HG02588 (cell line): ENCODE data around the gene ACSF3.

Source experiments
- ATAC-seq: cut with Tn5 transposase; IDR thresholded peaks from one replicate; pipeline ENCODE4 v1.9.1; 2021; ENCODE audit warnings: mild to moderate bottlenecking, moderate library complexity; ENCODE audit not compliant: unreplicated experiment

The ACSF3 gene

DNA sequence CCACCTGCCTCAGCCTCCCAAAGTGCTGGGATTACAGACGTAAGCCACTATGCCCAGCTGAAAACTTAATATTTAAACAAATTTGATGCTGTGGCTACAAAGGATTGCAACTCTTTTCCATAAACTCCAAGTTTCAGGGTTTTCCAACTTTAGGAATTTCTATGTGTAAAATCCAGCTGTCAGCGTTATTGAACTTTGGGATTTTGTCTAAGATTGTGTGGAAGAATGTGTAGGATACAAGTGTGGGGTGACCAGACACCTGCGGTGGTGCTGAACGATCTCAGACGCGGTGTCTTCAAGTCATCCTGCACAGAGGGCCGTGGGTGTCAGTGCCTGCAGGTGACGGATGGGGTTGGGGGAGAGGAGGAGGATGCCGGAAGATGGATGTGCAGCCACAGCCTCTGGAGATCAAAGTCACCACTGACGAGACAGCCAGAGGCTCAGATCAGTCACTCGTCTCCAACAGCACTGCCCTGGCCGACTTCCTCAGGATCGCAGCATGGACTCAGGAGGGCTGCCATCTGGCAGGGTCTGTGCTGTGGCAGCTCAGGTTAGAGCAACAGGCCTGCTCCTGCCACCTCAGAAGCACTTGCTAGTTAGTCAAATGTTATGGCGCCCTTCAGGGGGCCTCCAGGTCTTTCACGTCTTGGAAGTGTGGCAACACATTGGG lies 13.0 kb downstream of the ACSF3 start:
- no peak for ATAC-seq

DNA sequence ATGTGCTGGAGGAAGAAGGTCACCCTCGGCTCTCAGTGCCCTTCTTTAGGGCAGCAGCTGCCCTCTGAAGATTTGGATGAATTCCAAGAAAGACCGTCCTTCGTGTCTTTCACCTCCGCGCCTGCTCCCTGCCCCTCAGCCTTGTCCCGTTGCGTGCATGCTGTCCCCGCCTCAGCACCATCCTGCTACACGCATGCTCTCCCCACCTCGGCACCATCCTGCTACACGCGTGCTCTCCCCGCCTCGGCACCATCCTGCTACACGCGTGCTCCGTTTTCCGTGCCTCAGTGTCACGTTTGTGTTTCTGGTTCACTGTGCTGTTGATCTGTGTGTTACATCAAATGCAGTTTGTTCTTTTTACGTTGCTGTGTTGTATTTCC lies 13.5 kb downstream of the ACSF3 start:
- no peak for ATAC-seq

- no peak for ATAC-seq
Measured at GRCh38 chr16:89108416-89108815, 14.8 kb downstream of the ACSF3 start.

DNA sequence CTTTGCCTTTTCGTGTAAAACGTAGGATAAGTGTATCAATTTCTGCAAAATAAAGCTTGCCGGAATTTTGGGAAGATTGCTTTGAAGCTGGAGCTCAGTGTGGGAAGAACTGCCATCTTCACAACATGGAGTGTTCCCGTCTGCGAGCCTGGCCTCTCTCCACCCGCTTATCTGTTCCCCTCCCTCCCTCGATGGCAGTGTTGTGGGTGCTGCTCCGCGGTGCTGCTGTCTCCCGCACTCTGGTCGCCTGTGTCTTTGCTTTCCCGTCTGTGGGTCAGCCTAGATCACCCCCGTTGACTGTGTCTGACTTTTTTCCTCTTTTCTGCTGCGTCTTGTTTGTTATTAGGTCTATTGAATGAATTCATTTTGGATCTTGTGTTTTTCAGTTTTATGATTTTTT lies 17.0 kb downstream of the ACSF3 start:
- no peak for ATAC-seq

- no peak for ATAC-seq
Measured at GRCh38 chr16:89111263-89111662, 17.6 kb downstream of the ACSF3 start.

DNA sequence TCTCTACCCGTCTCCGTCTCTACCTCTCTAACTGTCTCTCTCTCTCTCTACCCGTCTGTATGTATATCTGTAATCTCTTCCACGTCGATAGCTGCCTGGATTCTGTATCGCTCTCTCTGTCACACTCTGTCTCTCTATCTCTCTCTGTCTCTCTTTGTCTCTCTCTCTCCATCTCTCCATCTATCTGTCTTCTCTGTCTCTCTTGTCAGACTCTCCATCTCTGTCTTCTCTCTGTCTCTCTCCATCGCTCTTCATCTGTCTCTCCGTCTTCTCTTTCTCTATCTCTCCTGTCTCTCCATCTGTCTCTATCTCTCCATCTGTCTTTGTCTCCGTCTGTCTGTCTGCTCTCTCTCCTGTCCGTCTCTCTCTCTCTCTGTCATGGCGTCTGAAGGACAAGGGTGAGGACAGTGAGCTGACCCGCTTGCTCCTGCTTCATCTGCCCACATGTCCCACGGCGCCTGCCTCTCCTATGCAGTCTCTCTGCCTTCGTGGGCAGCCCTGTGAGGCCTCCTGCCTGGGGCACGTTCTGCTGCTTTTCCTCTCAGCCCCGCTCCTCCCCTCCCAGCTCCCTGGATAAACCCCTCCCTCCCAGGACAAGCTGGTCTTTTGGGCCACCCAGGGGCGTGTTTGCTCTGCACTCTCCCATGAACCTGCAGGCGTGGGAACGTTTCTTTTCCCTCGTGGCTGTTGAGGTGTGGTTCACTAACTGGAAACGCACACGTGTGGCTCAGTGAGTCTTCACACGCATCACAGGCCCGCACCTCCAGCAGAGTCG lies 18.9 kb downstream of the ACSF3 start:
- no peak for ATAC-seq

DNA sequence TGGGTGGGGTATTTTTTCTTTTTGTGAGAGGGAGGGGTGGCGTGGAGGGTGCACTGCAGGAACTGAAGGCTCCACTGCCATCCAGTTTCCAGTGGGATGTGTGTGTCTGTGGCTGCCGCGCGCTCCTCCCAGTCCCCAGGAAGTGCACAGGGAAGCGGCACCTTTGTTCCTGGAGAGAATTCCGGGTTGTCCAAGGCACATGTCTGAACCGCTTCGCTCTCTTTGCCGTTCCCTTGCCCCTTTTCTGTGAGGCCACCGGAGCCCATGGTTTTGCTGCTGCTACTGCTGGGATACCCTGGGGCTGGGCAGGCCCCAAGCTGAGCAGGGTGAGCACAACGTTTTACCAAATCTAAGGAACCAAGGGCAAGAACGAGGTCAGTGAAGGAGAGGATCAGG lies 19.5 kb downstream of the ACSF3 start:
- no peak for ATAC-seq

- no peak for ATAC-seq
Measured at GRCh38 chr16:89113661-89114060, 20.0 kb downstream of the ACSF3 start.

- ATAC-seq, result no peak
Measured at GRCh38 chr16:89114159-89114981, 20.7 kb downstream of the ACSF3 start.

GRCh38 chr16:89115216-89115861 lies 21.7 kb downstream of the ACSF3 start:
- no peak for ATAC-seq

- no peak for ATAC-seq
Measured at GRCh38 chr16:89116341-89117226, 22.9 kb downstream of the ACSF3 start.

- ATAC-seq, result no peak
Measured at GRCh38 chr16:89117227-89117974, 23.7 kb downstream of the ACSF3 start.

GRCh38 chr16:89117975-89118289 lies 24.3 kb downstream of the ACSF3 start:
- no peak for ATAC-seq

GRCh38 chr16:89118361-89119165 lies 24.9 kb downstream of the ACSF3 start:
- no peak for ATAC-seq

DNA sequence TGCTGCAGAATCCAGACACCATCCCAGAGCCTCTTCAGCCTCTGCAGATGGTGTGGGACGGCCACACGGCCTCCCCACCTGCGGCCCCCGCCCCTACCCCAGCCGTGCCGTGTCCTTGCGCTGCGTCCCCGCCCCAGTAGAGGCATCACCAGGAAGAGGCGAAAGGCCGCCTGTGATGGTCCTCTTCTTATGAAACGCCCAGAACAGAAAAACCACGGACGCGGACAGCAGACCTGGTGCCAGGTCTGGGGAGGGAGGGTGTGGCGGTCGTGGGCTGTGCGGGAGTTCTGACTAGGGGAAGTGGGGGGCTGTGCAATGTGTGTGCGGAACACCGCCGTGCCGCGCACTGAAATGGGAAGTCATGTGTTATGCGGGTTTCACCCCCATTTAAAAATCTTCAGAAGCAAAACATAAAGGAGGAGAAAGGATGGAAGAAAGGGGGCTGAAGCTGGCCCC lies 25.5 kb downstream of the ACSF3 start:
- ATAC-seq, result no peak

DNA sequence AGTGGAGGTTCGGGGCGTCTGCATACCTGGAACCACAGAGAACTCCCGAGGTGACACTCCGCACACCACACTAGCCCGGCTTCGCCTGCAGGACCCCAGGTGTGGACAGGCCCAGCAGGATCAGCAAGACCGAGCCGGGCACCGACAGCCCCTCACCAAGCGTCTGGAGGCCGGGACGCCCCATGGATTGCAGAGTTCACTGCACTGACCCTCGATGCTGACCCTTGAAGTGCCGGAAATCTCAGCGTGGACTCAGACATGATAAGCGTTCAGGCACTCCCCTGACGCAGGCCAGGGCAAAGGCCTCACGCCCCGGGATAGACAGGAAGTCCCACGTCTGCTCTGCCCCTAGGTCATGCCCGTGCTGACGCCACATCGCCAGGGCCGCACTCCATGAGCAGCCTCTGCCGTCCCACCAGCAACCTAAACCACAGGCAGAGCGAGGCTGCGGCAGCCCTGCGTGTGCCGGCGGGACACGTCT lies 26.0 kb downstream of the ACSF3 start:
- ATAC-seq, result no peak

GRCh38 chr16:89120281-89120680 lies 26.6 kb downstream of the ACSF3 start:
- ATAC-seq, result no peak

DNA sequence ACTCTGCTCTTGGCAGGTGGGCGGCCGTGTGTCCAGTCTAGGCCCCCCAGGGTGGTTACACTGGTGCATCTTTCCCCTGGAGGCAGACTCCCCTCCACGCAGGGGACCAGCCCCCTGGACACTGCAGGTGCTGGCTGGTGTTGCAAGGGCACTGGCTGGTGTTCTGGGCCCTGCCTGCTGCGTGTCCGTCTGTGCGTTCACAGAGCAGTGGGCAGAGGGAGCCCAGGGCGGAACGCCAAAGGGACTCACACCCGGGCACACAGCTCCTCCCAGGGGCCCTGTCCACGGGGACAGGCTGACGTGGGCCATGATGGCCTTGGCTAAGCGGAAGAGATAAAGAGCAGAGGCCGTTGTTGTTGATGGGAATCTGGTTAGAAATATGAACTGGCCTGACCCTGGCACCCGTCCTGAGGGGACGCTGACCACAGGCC lies 27.3 kb downstream of the ACSF3 start:
- ATAC-seq, result no peak
